Measurements from ENCODE around the gene CCNYL1. TPM values are rescaled to one million over a fixed set of nuclear protein-coding genes. Genes with fewer than 3 reads are reported as not detected.

CCNYL1 gene
- total and polyA plus RNA-seq, 2 donors from 2014 or later: 6.7 to 14.6 TPM

GRCh38 chr2:207791579-207792243, 80.3 kb downstream of the CCNYL1 start:
- Histone ChIP-seq H3K9me3 (ENCODE audit: control insufficient read depth in 2 of 3, insufficient read depth in 1 of 3, low read length in 3 of 3) (peaks cover 0 to 2% (median 0%) of the 10 kb centered on the region in 3 donors), H3K4me1 (ENCODE audit: control insufficient read depth in 2 of 3, insufficient read depth in 2 of 3, low read depth in 1 of 3, low read length in 3 of 3) (peaks cover 0 to 2% (median 0%) of the 10 kb centered on the region in 3 donors), H3K4me3 (ENCODE audit: low read length in 3 of 3) (no peak overlapping the region), H3K27ac (ENCODE audit: low read depth in 2 of 2, low read length in 2 of 2) (no peak overlapping the region), H3K36me3 (ENCODE audit: control insufficient read depth in 2 of 3, insufficient read depth in 3 of 3, low read length in 3 of 3) (no peaks in the 10 kb centered on the region), H3K9ac (ENCODE audit: low read length in 3 of 3) (no peak overlapping the region), H3K27me3 (ENCODE audit: control insufficient read depth, insufficient read depth, low read length) (no peaks in the 10 kb centered on the region)
- no peak for TF ChIP-seq CTCF (IDR thresholded peaks at IDR 0.05; ENCODE audit: borderline replicate concordance, extremely low read depth, insufficient read depth)
- intact Hi-C loops (cut with DNase I): no loop called here
- FAIRE-seq (no peak), DNase-seq (no peak)

- DNase-seq (no peak), FAIRE-seq (no peak)
- no peaks in the 10 kb centered on the region for H3K36me3 ChIP-seq (ENCODE audit: control insufficient read depth in 2 of 3, insufficient read depth in 3 of 3, low read length in 3 of 3)
- intact Hi-C loops (cut with DNase I): no loop called here
- no peak overlapping the region for H3K4me3 ChIP-seq (ENCODE audit: low read length in 3 of 3)
- H3K9ac ChIP-seq (ENCODE audit: low read length in 3 of 3): no peak overlapping the region
- TF ChIP-seq CTCF (IDR thresholded peaks at IDR 0.05; ENCODE audit: borderline replicate concordance, extremely low read depth, insufficient read depth): no peak
- H3K27ac ChIP-seq (ENCODE audit: low read depth in 2 of 2, low read length in 2 of 2): no peak overlapping the region
- H3K4me1 ChIP-seq (ENCODE audit: control insufficient read depth in 2 of 3, insufficient read depth in 2 of 3, low read depth in 1 of 3, low read length in 3 of 3): peaks cover 0 to 2% (median 0%) of the 10 kb centered on the region in 3 donors
- peaks cover 0 to 2% (median 0%) of the 10 kb centered on the region in 3 donors for H3K9me3 ChIP-seq (ENCODE audit: control insufficient read depth in 2 of 3, insufficient read depth in 1 of 3, low read length in 3 of 3)
- no peaks in the 10 kb centered on the region for H3K27me3 ChIP-seq (ENCODE audit: control insufficient read depth, insufficient read depth, low read length)
Observed at GRCh38 chr2:207792244-207792785, 80.9 kb downstream of the CCNYL1 start.

DNA sequence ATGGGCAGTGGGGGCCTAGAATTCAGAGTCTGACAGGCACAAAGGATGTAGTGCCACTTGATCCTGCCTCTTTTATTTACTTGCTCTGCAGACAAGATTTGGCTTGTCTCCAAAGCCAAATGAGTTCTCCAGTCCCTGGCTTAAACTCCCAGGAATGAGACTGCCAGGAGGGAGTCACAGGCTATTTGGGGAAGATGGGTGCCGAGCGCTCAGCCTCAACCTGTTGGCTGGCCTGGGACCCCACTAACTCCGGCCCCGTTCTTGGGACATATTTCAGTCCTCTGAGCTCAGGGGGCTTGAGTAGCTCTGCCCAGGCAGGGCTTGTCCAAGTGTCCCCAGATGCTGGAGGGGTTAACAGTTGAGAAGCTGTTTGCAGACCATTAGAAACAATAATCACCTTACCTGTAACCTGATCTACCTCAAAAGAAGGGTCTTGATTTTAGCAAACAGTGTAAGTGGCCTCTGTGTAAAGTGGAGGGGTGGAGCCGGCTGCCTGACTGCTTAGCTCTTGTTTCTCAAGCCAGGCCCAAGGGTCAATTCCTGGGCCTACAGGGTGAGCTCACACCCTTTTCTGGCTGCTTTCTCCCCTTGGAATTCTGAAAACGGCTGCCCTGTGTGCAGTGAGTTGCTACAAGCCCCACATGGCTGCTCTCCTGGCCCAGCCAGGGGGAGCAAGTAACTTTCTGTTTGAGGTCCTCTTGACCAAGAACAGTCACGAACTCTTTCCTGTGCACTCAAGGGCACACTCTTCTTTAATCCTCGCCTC, 85.3 kb downstream of the CCNYL1 start:
- intact Hi-C loops (cut with DNase I): no loop called here
- Histone ChIP-seq H3K36me3 (ENCODE audit: control insufficient read depth in 2 of 3, insufficient read depth in 3 of 3, low read length in 3 of 3) (no peaks in the 10 kb centered on the region), H3K4me1 (ENCODE audit: control insufficient read depth in 2 of 3, insufficient read depth in 2 of 3, low read depth in 1 of 3, low read length in 3 of 3) (peaks cover 0 to 2% (median 0%) of the 10 kb centered on the region in 3 donors), H3K9ac (ENCODE audit: low read length in 3 of 3) (no peak overlapping the region), H3K27ac (ENCODE audit: low read depth in 2 of 2, low read length in 2 of 2) (peak overlapping the region in 1 of 2 donors; percentile 16), H3K27me3 (ENCODE audit: control insufficient read depth, insufficient read depth, low read length) (no peaks in the 10 kb centered on the region), H3K4me3 (ENCODE audit: low read length in 3 of 3) (no peak overlapping the region), H3K9me3 (ENCODE audit: control insufficient read depth in 2 of 3, insufficient read depth in 1 of 3, low read length in 3 of 3) (no peaks in the 10 kb centered on the region)
- FAIRE-seq (no peak), DNase-seq (peak; percentile 69 to 81 (median 73))
- TF ChIP-seq CTCF (IDR thresholded peaks at IDR 0.05; ENCODE audit: borderline replicate concordance, extremely low read depth, insufficient read depth): peak; percentile 18
